OCI-LY3 (cell line): Measurements from ENCODE around the gene ZNF175.

Experiments used
- H2AFZ ChIP-seq: fragments of 200-600, 300-600 bp; shearing (Covaris generic); 2 replicates; pipeline ENCODE4 v1.6.0; 2014; ENCODE audit warnings: antibody characterized with exemption, low read depth, low read length
- H3K27ac ChIP-seq: fragments of 200-600, 300-600 bp; sonication (generic); 2 replicates; pipeline ENCODE4 v1.5.1; 2014; ENCODE audit warnings: mild to moderate bottlenecking, low read length, moderate library complexity, mixed read lengths
- H3K27me3 ChIP-seq: fragments of 200-600, 300-600 bp; sonication (generic); 2 replicates; pipeline ENCODE4 v1.6.1; 2014; ENCODE audit warnings: low read depth, low read length, mixed read lengths
- H3K36me3 ChIP-seq: fragments of 200-600, 300-600 bp; sonication (generic); replicated peaks from 2 replicates; pipeline ENCODE3; 2014; ENCODE audit warnings: low read depth, low read length, mixed read lengths
- H3K4me1 ChIP-seq: fragments of 300-600, 200-600 bp; sonication (generic); 2 replicates; pipeline ENCODE4 v1.6.1; 2014; ENCODE audit warnings: low read length, mixed read lengths
- H3K4me2 ChIP-seq: fragments of 200-600, 300-600 bp; sonication (generic); 2 replicates; pipeline ENCODE4 v1.6.1; 2014; ENCODE audit warnings: low read length, mixed read lengths
- H3K4me3 ChIP-seq: fragments of 300-600, 200-600 bp; sonication (generic); 2 replicates; pipeline ENCODE4 v1.5.1; 2014; ENCODE audit warnings: antibody characterized with exemption, mild to moderate bottlenecking, low read length, moderate library complexity
- H3K79me2 ChIP-seq: fragments of 300-600, 200-600 bp; shearing (Covaris generic); 2 replicates; pipeline ENCODE4 v1.6.1; 2014; ENCODE audit warnings: mild to moderate bottlenecking, low read length, mixed read lengths
- H3K9ac ChIP-seq: fragments of 300-600, 200-600 bp; shearing (Covaris generic); 2 replicates; pipeline ENCODE4 v1.6.0; 2014; ENCODE audit warnings: mild to moderate bottlenecking, low read length, moderate library complexity
- H3K9me3 ChIP-seq: fragments of 200-600, 300-600 bp; shearing (Covaris generic); 2 replicates; pipeline ENCODE4 v1.6.1; 2014; ENCODE audit warnings: low read length, mixed read lengths; ENCODE audit not compliant: insufficient read depth
- H4K20me1 ChIP-seq: fragments of 200-600, 300-600 bp; sonication (generic); 2 replicates; pipeline ENCODE4 v1.6.1; 2016; ENCODE audit warnings: low read length, mixed read lengths; ENCODE audit not compliant: insufficient read depth
- EZH2phosphoT487 ChIP-seq: fragments of 200-600 bp; shearing (Covaris generic); IDR thresholded peaks from 2 replicates; pipeline ENCODE4 v1.6.1; 2018; ENCODE audit warnings: antibody characterized with exemption, mixed run types, low read depth
- TF ChIP-seq, protein P1 (sequence below): fragments of 200-600, 300-600 bp; sonication (generic); IDR thresholded peaks from 2 replicates; pipeline ENCODE4 v1.5.1; 2014; ENCODE audit warnings: antibody characterized with exemption, low read length, low read depth

Gene ZNF175

DNA sequence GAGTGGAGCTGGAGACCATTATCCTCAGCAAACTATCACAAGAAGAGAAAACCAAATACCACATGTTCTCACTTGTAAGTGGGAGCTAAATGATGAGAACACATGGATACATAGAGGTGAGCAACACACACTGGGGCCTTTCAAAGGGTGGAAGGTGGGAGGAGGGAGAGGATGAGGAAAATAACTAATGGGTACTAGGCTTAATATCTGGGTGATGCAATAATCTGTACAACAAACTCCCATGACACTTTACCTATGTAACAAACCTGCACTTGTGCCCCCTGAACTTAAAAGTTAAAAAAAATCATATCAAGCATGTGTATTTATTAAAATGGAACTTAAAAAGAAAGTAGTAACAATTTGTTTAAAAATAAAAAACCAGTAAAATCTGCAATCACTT is 70.6 kb downstream of the ZNF175 start:
- no peak overlapping the region for H2AFZ ChIP-seq
- H3K4me3 ChIP-seq: no peak overlapping the region
- no peak overlapping the region for H3K9ac ChIP-seq
- peaks cover 39% of the 10 kb centered on the region for H3K4me1 ChIP-seq
- H3K36me3 ChIP-seq: peaks cover 31% of the 10 kb centered on the region
- peaks cover 5% of the 10 kb centered on the region; the same call in 1 of the 2 replicates for H3K79me2 ChIP-seq
- no peak overlapping the region for H3K4me2 ChIP-seq
- no peak overlapping the region for H3K27ac ChIP-seq
- TF ChIP-seq EZH2phosphoT487: no peak
- TF ChIP-seq, protein P1, sequence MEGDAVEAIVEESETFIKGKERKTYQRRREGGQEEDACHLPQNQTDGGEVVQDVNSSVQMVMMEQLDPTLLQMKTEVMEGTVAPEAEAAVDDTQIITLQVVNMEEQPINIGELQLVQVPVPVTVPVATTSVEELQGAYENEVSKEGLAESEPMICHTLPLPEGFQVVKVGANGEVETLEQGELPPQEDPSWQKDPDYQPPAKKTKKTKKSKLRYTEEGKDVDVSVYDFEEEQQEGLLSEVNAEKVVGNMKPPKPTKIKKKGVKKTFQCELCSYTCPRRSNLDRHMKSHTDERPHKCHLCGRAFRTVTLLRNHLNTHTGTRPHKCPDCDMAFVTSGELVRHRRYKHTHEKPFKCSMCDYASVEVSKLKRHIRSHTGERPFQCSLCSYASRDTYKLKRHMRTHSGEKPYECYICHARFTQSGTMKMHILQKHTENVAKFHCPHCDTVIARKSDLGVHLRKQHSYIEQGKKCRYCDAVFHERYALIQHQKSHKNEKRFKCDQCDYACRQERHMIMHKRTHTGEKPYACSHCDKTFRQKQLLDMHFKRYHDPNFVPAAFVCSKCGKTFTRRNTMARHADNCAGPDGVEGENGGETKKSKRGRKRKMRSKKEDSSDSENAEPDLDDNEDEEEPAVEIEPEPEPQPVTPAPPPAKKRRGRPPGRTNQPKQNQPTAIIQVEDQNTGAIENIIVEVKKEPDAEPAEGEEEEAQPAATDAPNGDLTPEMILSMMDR: no peak
- H3K27me3 ChIP-seq: peaks cover 57% of the 10 kb centered on the region
- peaks cover 14% of the 10 kb centered on the region; the same call in 1 of the 2 replicates for H4K20me1 ChIP-seq
- no peaks in the 10 kb centered on the region for H3K9me3 ChIP-seq
